ENCODE data around the gene KRTAP10-12.

KRTAP10-12 gene

GRCh38 chr21:44734841-44735240 lies 37.9 kb downstream of the KRTAP10-12 start:
- no peak for DNase-seq (ENCODE audit: low read depth)

- DNase-seq (ENCODE audit: low read depth), result no peak
These were observed 38.8 kb downstream of the KRTAP10-12 start for GRCh38 chr21:44735821-44736220.

GRCh38 chr21:44736291-44737004 lies 39.5 kb downstream of the KRTAP10-12 start:
- no peak for DNase-seq (ENCODE audit: low read depth)

- no peak for DNase-seq (ENCODE audit: low read depth)
These were observed 40.9 kb downstream of the KRTAP10-12 start for GRCh38 chr21:44737706-44738354.

- DNase-seq (ENCODE audit: low read depth), result no peak
These were observed 41.6 kb downstream of the KRTAP10-12 start for GRCh38 chr21:44738621-44739020.

GRCh38 chr21:44739316-44739715 lies 42.3 kb downstream of the KRTAP10-12 start:
- DNase-seq (ENCODE audit: low read depth), result no peak

GRCh38 chr21:44740742-44741141 lies 43.8 kb downstream of the KRTAP10-12 start:
- no peak for DNase-seq (ENCODE audit: low read depth)

GRCh38 chr21:44741921-44742320 lies 44.9 kb downstream of the KRTAP10-12 start:
- no peak for DNase-seq (ENCODE audit: low read depth)

GRCh38 chr21:44742418-44743153 lies 45.6 kb downstream of the KRTAP10-12 start:
- no peak for DNase-seq (ENCODE audit: low read depth)
